ENCODE data around the gene METTL1. TPM values are rescaled to one million over a fixed set of nuclear protein-coding genes. Genes with fewer than 3 reads are reported as not detected.

METTL1 gene
- total and polyA plus RNA-seq, 11 donors = 0.95 to 28.5 (median 7.9) TPM

GRCh38 chr12:57771236-57771872 lies 551 bp downstream of the METTL1 start:
- H3K36me3 ChIP-seq = peaks cover 0 to 35% (median 11%) of the 10 kb centered on the region in 9 donors

GRCh38 chr12:57770734-57771133 lies 1.2 kb downstream of the METTL1 start:
- intact Hi-C loops (cut with DNase I) = no loop called here
- H3K27me3 ChIP-seq = peaks cover 0 to 18% (median 9%) of the 10 kb centered on the region in 9 donors
- peaks cover 0 to 29% (median 7%) of the 10 kb centered on the region in 9 donors for H3K36me3 ChIP-seq
- H3K27ac ChIP-seq = peak overlapping the region in 1 of 12 donors; percentile 94
- H3K4me3 ChIP-seq = peak overlapping the region in 1 of 12 donors; percentile 79
- no peak for ATAC-seq
- no peak for DNase-seq
- peaks cover 7 to 42% (median 28%) of the 10 kb centered on the region in 12 donors for H3K4me1 ChIP-seq
- TF ChIP-seq, protein P1, sequence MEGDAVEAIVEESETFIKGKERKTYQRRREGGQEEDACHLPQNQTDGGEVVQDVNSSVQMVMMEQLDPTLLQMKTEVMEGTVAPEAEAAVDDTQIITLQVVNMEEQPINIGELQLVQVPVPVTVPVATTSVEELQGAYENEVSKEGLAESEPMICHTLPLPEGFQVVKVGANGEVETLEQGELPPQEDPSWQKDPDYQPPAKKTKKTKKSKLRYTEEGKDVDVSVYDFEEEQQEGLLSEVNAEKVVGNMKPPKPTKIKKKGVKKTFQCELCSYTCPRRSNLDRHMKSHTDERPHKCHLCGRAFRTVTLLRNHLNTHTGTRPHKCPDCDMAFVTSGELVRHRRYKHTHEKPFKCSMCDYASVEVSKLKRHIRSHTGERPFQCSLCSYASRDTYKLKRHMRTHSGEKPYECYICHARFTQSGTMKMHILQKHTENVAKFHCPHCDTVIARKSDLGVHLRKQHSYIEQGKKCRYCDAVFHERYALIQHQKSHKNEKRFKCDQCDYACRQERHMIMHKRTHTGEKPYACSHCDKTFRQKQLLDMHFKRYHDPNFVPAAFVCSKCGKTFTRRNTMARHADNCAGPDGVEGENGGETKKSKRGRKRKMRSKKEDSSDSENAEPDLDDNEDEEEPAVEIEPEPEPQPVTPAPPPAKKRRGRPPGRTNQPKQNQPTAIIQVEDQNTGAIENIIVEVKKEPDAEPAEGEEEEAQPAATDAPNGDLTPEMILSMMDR (IDR thresholded peaks at IDR 0.05) = no peak
- no peak for TF ChIP-seq POLR2A (IDR thresholded peaks at IDR 0.05)
- H3K9me3 ChIP-seq = no peaks in the 10 kb centered on the region
- WGBS, 4 donors = 88 to 91% (median 90%) methylated on average over 4 of the region's 4 CpGs

More at GRCh38 chr12:57771236-57771872, 551 bp downstream of the METTL1 start:
- peak overlapping the region; percentile 59 to 94 (median 74) for H3K4me3 ChIP-seq
- DNase-seq (peak; percentile 87 to 93 (median 89)), ATAC-seq (peak; percentile 39 to 82 (median 75))
- H3K27ac ChIP-seq = peak overlapping the region in 11 of 12 donors; percentile 81 to 95 (median 90)
- TF ChIP-seq POLR2A (IDR thresholded peaks at IDR 0.05) = no peak
- TF ChIP-seq, protein P1 (IDR thresholded peaks at IDR 0.05) = no peak
- intact Hi-C loops (cut with DNase I) = no loop called here
- no peaks in the 10 kb centered on the region for H3K9me3 ChIP-seq
- WGBS, 4 donors = 4 to 7% (median 5%) methylated on average over 16 of the region's 16 CpGs
- H3K27me3 ChIP-seq = peaks cover 0 to 12% (median 3%) of the 10 kb centered on the region in 9 donors
- peaks cover 3 to 36% (median 22%) of the 10 kb centered on the region in 12 donors for H3K4me1 ChIP-seq

- DNase-seq = no peak
- intact Hi-C loops (cut with DNase I) = no loop called here
- 95 to 97% (median 96%) methylated on average over 11 of the region's 11 CpGs for WGBS, 4 donors
- no peaks in the 10 kb centered on the region for H3K9me3 ChIP-seq
- H3K27ac ChIP-seq = no peak overlapping the region
- peaks cover 3 to 29% (median 20%) of the 10 kb centered on the region in 9 donors for H3K27me3 ChIP-seq
- ATAC-seq = no peak
- H3K36me3 ChIP-seq = peaks cover 0 to 24% (median 4%) of the 10 kb centered on the region in 9 donors
- TF ChIP-seq POLR2A (IDR thresholded peaks at IDR 0.05) = no peak
- TF ChIP-seq, protein P1 (IDR thresholded peaks at IDR 0.05) = no peak
- peaks cover 10 to 54% (median 39%) of the 10 kb centered on the region in 12 donors for H3K4me1 ChIP-seq
- no peak overlapping the region for H3K4me3 ChIP-seq
Measured at GRCh38 chr12:57769594-57769993, 2.3 kb downstream of the METTL1 start.

DNA sequence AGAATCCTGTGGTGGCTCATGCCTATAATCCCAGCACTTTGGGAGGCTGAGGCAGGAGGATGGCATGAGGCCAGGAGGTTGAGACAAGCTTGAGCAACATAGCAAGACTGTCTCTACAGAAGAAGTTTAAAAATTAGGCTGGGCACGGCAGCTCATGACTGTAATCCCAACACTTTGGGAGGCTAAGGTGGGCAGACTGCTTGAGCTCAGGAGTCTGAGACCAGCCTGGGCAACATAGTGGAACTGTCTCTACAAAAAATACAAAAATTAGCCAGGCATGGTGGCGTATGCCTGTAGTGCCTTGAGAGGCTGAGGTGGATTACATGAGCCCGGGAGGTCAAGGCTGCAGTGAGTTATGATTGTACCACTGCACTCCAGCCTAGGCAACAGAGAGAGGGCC lies 4.0 kb downstream of the METTL1 start:
- Histone ChIP-seq H3K4me3 (no peak overlapping the region), H3K27ac (no peak overlapping the region), H3K9me3 (no peaks in the 10 kb centered on the region), H3K27me3 (peaks cover 9 to 44% (median 34%) of the 10 kb centered on the region in 9 donors), H3K4me1 (peaks cover 10 to 48% (median 34%) of the 10 kb centered on the region in 12 donors), H3K36me3 (peaks cover 0 to 24% (median 4%) of the 10 kb centered on the region in 9 donors)
- no peak for ATAC-seq
- 93 to 97% (median 95%) methylated on average over 3 of the region's 3 CpGs for WGBS, 4 donors
- intact Hi-C loops (cut with DNase I) = no loop called here
- DNase-seq = no peak
- TF ChIP-seq, protein P1 (IDR thresholded peaks at IDR 0.05) = no peak
- TF ChIP-seq POLR2A (IDR thresholded peaks at IDR 0.05) = no peak

All from heart left ventricle (tissue), 16 donors.